GM21737 (cell line): Measurements from ENCODE around the gene DDX6.
A peak's percentile ranks its signal among the peaks of the same experiment; 100 is the strongest.
"Not testable (repeated sequence)": the region's sequence is repeated elsewhere in the genome, so short reads cannot be mapped to it uniquely, and the experiment has no call there.

Experiments used
- ATAC-seq: cut with Tn5 transposase; IDR thresholded peaks from one replicate; pipeline ENCODE4 v1.9.1; 2021; ENCODE audit warnings: mild to moderate bottlenecking, moderate library complexity; ENCODE audit not compliant: unreplicated experiment

The DDX6 gene

GRCh38 chr11:118791961-118792569 lies 1.1 kb upstream of the DDX6 start:
- no peak for ATAC-seq

- peak; percentile 19 for ATAC-seq
These were observed 430 bp downstream of the DDX6 start for GRCh38 chr11:118790357-118791110.

- ATAC-seq, result peak; percentile 2
These were observed 1.2 kb downstream of the DDX6 start for GRCh38 chr11:118789501-118790356.

GRCh38 chr11:118786657-118787056 lies 4.3 kb downstream of the DDX6 start:
- ATAC-seq, result no peak

GRCh38 chr11:118785362-118785761 lies 5.6 kb downstream of the DDX6 start:
- no peak for ATAC-seq

GRCh38 chr11:118783724-118784495 lies 7.1 kb downstream of the DDX6 start:
- no peak for ATAC-seq

GRCh38 chr11:118783324-118783723 lies 7.6 kb downstream of the DDX6 start:
- not testable (repeated sequence) for ATAC-seq

- ATAC-seq, result no peak
These were observed 12.1 kb downstream of the DDX6 start for GRCh38 chr11:118778898-118779297.

- ATAC-seq, result no peak
These were observed 16.9 kb downstream of the DDX6 start for GRCh38 chr11:118774032-118774431.

- ATAC-seq, result no peak
These were observed 19.2 kb downstream of the DDX6 start for GRCh38 chr11:118771547-118772288.

- ATAC-seq, result no peak
These were observed 22.3 kb downstream of the DDX6 start for GRCh38 chr11:118768690-118769089.

- no peak for ATAC-seq
These were observed 24.9 kb downstream of the DDX6 start for GRCh38 chr11:118766035-118766434.

- not testable (repeated sequence) for ATAC-seq
These were observed 25.8 kb downstream of the DDX6 start for GRCh38 chr11:118765095-118765691.

- no peak for ATAC-seq
These were observed 27.9 kb downstream of the DDX6 start for GRCh38 chr11:118763041-118763440.

GRCh38 chr11:118761981-118762380 lies 29.0 kb downstream of the DDX6 start:
- not testable (repeated sequence) for ATAC-seq

GRCh38 chr11:118757876-118758399 lies 33.0 kb downstream of the DDX6 start:
- ATAC-seq, result no peak

- no peak for ATAC-seq
These were observed 38.3 kb downstream of the DDX6 start for GRCh38 chr11:118752654-118753053.

GRCh38 chr11:118749429-118749828 lies 41.5 kb downstream of the DDX6 start:
- no peak for ATAC-seq

- no peak for ATAC-seq
These were observed 42.9 kb downstream of the DDX6 start for GRCh38 chr11:118748056-118748455.
